Fibroblast of lung (primary cell): ENCODE results near the gene TTLL9. TPM values are rescaled to one million over a fixed set of nuclear protein-coding genes. Genes with fewer than 3 reads are reported as not detected.

ENCODE experiments used
- DNase-seq, 2 donors: peaks; one replicate each; pipeline versions ENCODE4 v3.0.0 to v3.0.0-alpha.2; 2010; ENCODE audit warnings: low read depth in 2 of 2
- H2AFZ ChIP-seq: 2 replicates; pipeline ENCODE4 v1.5.1; 2012; ENCODE audit warnings: low read length, control low read depth, inconsistent platforms
- H3K27ac ChIP-seq: 2 replicates; pipeline ENCODE4 v1.5.1; 2011; ENCODE audit warnings: low read length, control low read depth; ENCODE audit not compliant: insufficient read depth
- H3K27me3 ChIP-seq: 2 replicates; pipeline ENCODE4 v1.5.1; 2011; ENCODE audit warnings: mild to moderate bottlenecking, low read length; ENCODE audit not compliant: control insufficient read depth, insufficient read depth
- H3K36me3 ChIP-seq: 2 replicates; pipeline ENCODE4 v1.5.1; 2011; ENCODE audit warnings: low read length; ENCODE audit not compliant: control insufficient read depth, insufficient read depth
- H3K4me1 ChIP-seq: 2 replicates; pipeline ENCODE4 v1.5.1; 2011; ENCODE audit warnings: low read length; ENCODE audit not compliant: control insufficient read depth, insufficient read depth; ENCODE audit errors: extremely low read depth
- H3K4me2 ChIP-seq: 2 replicates; pipeline ENCODE4 v1.5.1; 2011; ENCODE audit warnings: low read length, control low read depth; ENCODE audit not compliant: insufficient read depth; ENCODE audit errors: extremely low read depth
- H3K4me3 ChIP-seq, 4 experiments: fragments of 200-600 bp in 1 of 4; sonication (generic) in 1 of 4; replicated peaks in 1 of 4; 2 replicates each; pipeline ENCODE4 v1.5.1; 2011 to 2016; ENCODE audit warnings: low read length in 4 of 4, low read depth in 3 of 4, mild to moderate bottlenecking in 3 of 4, control low read depth in 2 of 4, inconsistent platforms in 1 of 4, mixed read lengths in 1 of 4; ENCODE audit not compliant: insufficient read depth in 1 of 4; ENCODE audit errors: control extremely low read depth in 1 of 4
- H3K79me2 ChIP-seq: 2 replicates; pipeline ENCODE4 v1.5.1; 2012; ENCODE audit warnings: mild to moderate bottlenecking, low read length, inconsistent platforms; ENCODE audit not compliant: control insufficient read depth, insufficient read depth
- H3K9ac ChIP-seq: 2 replicates; pipeline ENCODE4 v1.5.1; 2011; ENCODE audit warnings: mild to moderate bottlenecking, low read length, control low read depth; ENCODE audit not compliant: insufficient read depth
- H3K9me3 ChIP-seq: 2 replicates; pipeline ENCODE4 v1.5.1; 2012; ENCODE audit warnings: low read depth, low read length; ENCODE audit not compliant: control insufficient read depth, insufficient read depth
- H4K20me1 ChIP-seq: 2 replicates; pipeline ENCODE4 v1.5.1; 2011; ENCODE audit warnings: low read length; ENCODE audit not compliant: control insufficient read depth, insufficient read depth; ENCODE audit errors: extremely low read depth
- CTCF ChIP-seq, 2 donors: IDR thresholded peaks in 1 of 2; conservative IDR thresholded peaks in 1 of 2; 1 replicate in 1 of 2; 2 replicates in 1 of 2; pipeline ENCODE4 v1.5.1; 2011 to 2012; ENCODE audit warnings: low read length in 2 of 2, control low read depth in 1 of 2, inconsistent platforms in 1 of 2, low read depth in 1 of 2, mild to moderate bottlenecking in 1 of 2
- EZH2 ChIP-seq: IDR thresholded peaks from 2 replicates; pipeline ENCODE4 v1.5.1; 2012; ENCODE audit warnings: low read length, control low read depth, mild to moderate bottlenecking; ENCODE audit errors: missing control alignments
- polyA plus RNA-seq, 2 donors: library from polyadenylated mRNA; depleted of rRNA in 1 of 2; stranded (reverse) in 1 of 2; unstranded in 1 of 2; fragments of >200 nt; gene quantifications; 2 replicates each; pipeline ENCODE4 v1.2.1, GENCODE V29; 2011 to 2012; ENCODE audit warnings: missing spikeins in 1 of 2
- total RNA-seq: library from RNA; depleted of rRNA; stranded (reverse); fragments of >200 nt; gene quantifications from 2 replicates; pipeline ENCODE4 v1.2.1, GENCODE V29; 2014

Gene TTLL9
- total and polyA plus RNA-seq, 2 donors (not counting 1 experiment from before 2014, with no cell fraction given), result 0.05 TPM; not detected in 1

- TF ChIP-seq CTCF (conservative IDR thresholded peaks at IDR 0.05 in 1 of 2, IDR thresholded peaks at IDR 0.05 in 1 of 2; ENCODE audit: low read depth in 1 of 2, low read length in 2 of 2) (no peak), EZH2 (no peak)
- H3K4me2 ChIP-seq, result no peak overlapping the region
- no peaks in the 10 kb centered on the region for H3K9me3 ChIP-seq
- no peak overlapping the region for H3K27ac ChIP-seq
- H3K9ac ChIP-seq, result no peak overlapping the region
- H3K27me3 ChIP-seq, result no peaks in the 10 kb centered on the region
- no peaks in the 10 kb centered on the region for H4K20me1 ChIP-seq
- H3K4me1 ChIP-seq, result no peaks in the 10 kb centered on the region
- no peaks in the 10 kb centered on the region for H3K79me2 ChIP-seq
- DNase-seq, result no peak
- no peaks in the 10 kb centered on the region for H3K36me3 ChIP-seq
- H2AFZ ChIP-seq, result no peak overlapping the region
- H3K4me3 ChIP-seq, result no peak overlapping the region
Observed at GRCh38 chr20:31909253-31910070, 39.0 kb downstream of the TTLL9 start.

GRCh38 chr20:31910071-31910803, 39.8 kb downstream of the TTLL9 start:
- H3K79me2 ChIP-seq, result no peaks in the 10 kb centered on the region
- H4K20me1 ChIP-seq, result no peaks in the 10 kb centered on the region
- no peak overlapping the region for H2AFZ ChIP-seq
- no peaks in the 10 kb centered on the region for H3K27me3 ChIP-seq
- no peaks in the 10 kb centered on the region for H3K4me1 ChIP-seq
- no peak for TF ChIP-seq CTCF (conservative IDR thresholded peaks at IDR 0.05 in 1 of 2, IDR thresholded peaks at IDR 0.05 in 1 of 2; ENCODE audit: low read depth in 1 of 2, low read length in 2 of 2)
- no peak for TF ChIP-seq EZH2
- H3K9ac ChIP-seq, result no peak overlapping the region
- no peak overlapping the region for H3K4me2 ChIP-seq
- DNase-seq, result no peak
- H3K27ac ChIP-seq, result no peak overlapping the region
- H3K9me3 ChIP-seq, result no peaks in the 10 kb centered on the region
- H3K4me3 ChIP-seq, result no peak overlapping the region
- no peaks in the 10 kb centered on the region for H3K36me3 ChIP-seq

GRCh38 chr20:31913431-31914157, 43.2 kb downstream of the TTLL9 start:
- H3K27me3 ChIP-seq, result peaks cover 2% of the 10 kb centered on the region
- no peak overlapping the region for H3K9ac ChIP-seq
- H3K4me1 ChIP-seq, result no peaks in the 10 kb centered on the region
- H4K20me1 ChIP-seq, result no peaks in the 10 kb centered on the region
- no peak overlapping the region for H2AFZ ChIP-seq
- no peak for DNase-seq
- no peak for TF ChIP-seq EZH2
- TF ChIP-seq CTCF (conservative IDR thresholded peaks at IDR 0.05 in 1 of 2, IDR thresholded peaks at IDR 0.05 in 1 of 2; ENCODE audit: low read depth in 1 of 2, low read length in 2 of 2), result no peak
- no peak overlapping the region for H3K4me2 ChIP-seq
- H3K36me3 ChIP-seq, result no peaks in the 10 kb centered on the region
- H3K27ac ChIP-seq, result no peak overlapping the region
- H3K9me3 ChIP-seq, result no peaks in the 10 kb centered on the region
- no peaks in the 10 kb centered on the region for H3K79me2 ChIP-seq
- H3K4me3 ChIP-seq, result no peak overlapping the region
